Stimulated activated CD4-positive, alpha-beta T cell treated with anti-CD3 and anti-CD28 coated beads, Interleukin-12 subunit alpha, Interleukin-12 subunit beta, amount 100 ng/mL, for 4 hours (primary cell): ENCODE data around the gene PSMG4.
"Not testable (repeated sequence)": the region's sequence is repeated elsewhere in the genome, so short reads cannot be mapped to it uniquely, and the experiment has no call there.

Experiments used
- DNase-seq: peaks from one replicate; pipeline ENCODE4 v3.0.0-alpha.2; 2020

Gene PSMG4

DNA sequence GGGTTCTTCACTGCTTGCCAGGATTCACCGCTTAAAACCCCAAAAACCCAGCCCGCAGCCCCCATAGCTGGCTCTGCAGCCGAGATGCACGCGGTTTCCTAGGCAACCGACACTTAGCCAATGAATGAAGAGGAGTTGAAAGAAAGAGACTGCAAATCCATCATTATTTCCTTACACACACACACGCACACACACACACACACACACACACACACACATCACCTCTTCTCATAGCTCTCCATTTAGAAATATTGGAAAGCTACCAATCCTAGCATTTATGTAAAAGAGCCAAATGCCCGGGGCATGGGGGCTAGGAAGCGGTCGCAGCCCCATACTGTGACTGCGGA, 27.9 kb upstream of the PSMG4 start:
- DNase-seq: no peak

DNA sequence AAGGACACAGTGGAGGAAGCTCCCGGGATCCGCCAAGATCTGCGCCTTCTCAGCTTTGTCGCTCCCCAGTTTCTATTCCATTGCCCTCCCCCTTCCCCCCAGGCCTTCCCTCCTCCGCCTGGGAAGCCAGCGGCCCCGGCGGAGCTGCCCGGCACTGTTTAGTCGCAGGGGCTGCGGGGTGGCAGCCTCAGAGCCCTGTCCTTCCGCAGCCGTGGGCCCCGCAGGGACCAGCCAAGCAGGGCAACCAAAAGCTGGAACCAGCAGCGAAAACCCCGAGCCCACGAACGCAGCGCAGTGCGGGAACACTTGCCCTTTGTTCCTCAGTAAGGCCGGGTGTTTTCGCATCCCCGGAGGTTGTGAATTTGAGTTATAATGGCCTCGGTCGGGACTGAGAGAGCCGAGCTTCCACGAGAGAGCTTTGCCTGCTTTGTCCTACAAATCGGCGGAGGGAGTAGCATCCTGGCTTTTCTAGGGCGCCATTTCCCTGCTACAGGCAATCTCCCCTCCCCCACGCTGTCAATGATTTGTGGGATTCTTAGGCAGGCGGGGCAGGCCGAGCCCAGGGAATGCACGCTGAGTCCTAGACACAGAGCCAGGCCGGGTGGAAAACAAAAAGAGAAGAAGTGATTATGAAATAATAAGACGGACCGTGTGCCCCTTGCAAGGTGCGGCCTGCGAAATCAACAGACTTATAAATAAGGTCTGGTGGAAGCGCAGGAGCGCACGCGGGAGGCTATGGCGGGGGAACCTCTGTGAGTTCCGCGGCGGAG, 27.3 kb upstream of the PSMG4 start:
- DNase-seq: no peak

DNA sequence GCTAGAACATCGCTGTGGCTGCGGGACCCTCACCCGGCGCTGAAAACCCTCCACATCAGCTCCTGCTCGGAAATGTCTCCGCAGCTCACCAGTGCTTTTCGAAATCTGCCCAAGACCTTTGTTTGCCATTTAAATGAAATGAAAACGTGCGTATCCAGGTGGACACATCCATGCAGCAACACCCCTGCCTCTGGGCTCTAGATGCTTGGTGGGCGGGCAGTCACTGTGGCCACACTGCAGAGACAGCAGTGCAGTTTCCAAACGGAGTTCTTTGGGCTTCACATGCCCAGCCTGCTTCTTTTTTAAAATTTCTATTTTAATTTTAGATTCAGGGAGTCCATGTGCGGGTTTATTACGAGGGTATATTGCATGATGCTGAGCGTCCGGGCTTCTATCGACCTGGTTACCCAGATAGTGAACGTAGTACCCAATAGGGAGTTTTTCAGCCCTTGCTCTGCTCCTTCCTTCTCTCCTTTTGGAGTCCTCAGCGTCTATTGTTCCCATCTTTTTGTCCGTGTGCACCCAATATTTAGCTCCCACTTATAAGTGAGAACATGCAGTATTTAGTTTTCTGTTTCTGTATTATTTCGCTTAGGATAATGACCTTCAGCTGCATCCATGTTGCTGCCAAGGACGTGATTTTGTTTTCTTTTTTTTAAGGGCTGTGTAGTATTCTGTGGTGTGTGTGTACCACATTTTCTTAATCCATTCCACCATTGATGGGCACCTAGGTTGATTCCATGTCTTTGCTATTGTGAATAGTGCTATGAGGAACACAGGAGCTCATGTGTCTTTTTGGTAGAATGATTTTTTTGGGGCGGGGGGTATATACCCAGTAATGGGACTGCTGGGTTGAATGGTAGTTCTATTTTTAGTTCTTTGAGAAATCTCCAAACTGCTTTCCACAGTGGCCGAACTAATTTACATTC, 26.5 kb upstream of the PSMG4 start:
- no peak for DNase-seq

DNA sequence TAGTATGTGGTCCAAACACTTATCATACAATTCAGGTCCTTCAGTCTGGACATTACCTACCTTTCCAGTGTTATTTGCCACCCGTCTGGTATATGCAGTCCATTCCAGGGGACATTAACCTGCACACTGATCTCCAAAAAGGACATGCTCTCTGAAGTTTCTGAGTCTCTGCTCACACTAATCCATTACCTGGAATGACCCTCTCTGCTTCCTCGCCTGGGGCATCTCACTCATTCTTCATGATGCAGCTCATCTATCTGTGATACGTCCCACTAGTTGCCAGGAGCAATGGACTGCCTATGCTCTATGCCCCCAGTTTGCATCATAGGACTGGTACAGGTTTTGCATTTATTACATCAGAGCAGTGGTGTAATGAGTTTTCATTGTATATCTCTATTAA, 25.4 kb upstream of the PSMG4 start:
- no peak for DNase-seq

DNA sequence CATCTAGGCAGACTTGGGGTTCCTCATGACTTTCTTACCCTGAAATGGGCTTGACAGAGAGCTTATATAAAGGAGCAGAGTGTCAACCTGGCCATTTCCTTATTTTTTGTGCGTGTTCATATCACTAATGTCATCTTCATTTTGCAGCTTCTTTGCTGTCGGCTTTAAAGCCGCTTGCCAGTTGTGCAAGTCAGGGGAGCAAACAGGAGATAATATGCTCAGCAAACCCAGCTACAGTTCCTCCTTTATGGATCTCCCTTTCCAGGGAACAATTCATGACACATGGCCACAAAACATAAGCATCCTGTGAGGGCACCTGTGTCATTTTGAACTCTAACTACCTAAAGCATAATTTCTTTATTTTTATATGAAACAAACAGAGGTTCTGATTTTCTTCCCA, 24.8 kb upstream of the PSMG4 start:
- DNase-seq: no peak

DNA sequence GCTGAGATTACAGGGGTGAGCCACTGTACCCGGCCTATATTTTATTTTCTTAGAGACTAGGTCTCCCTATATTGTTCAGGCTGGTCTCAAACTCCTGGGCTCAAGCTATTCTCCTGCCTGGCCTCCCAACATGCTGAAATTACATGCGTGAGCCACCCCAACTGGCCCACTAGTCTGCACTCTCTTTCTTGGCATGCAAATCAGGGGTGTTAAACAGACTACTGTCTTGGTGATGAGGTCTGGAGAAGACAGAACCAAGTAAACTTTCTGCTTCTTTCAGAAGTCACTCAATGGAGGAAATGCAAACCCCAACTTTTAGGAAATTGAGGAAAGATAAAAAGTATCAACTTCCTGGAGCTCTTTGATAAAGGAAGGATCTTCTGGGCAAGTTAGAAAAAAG, 23.3 kb upstream of the PSMG4 start:
- DNase-seq: no peak

DNA sequence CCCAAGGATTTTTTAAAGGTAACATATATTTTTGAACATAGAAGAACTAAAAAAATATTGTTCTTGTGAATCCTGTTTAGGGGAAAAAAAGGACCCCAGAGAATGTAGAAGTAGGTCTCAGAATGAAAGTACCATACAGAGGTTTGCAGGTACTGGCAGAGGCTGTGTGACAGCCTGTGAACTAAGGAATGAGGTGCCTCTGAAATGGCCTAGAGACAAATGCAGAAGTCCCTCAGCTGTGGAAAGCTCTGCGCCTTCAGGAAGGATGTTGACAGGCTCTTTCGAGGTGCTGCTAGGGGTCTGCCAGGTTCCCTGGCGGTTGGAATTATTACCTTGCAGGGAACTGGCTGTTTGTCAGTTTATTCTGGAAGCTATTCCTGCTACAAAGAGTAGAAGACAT, 22.7 kb upstream of the PSMG4 start:
- DNase-seq: no peak

DNA sequence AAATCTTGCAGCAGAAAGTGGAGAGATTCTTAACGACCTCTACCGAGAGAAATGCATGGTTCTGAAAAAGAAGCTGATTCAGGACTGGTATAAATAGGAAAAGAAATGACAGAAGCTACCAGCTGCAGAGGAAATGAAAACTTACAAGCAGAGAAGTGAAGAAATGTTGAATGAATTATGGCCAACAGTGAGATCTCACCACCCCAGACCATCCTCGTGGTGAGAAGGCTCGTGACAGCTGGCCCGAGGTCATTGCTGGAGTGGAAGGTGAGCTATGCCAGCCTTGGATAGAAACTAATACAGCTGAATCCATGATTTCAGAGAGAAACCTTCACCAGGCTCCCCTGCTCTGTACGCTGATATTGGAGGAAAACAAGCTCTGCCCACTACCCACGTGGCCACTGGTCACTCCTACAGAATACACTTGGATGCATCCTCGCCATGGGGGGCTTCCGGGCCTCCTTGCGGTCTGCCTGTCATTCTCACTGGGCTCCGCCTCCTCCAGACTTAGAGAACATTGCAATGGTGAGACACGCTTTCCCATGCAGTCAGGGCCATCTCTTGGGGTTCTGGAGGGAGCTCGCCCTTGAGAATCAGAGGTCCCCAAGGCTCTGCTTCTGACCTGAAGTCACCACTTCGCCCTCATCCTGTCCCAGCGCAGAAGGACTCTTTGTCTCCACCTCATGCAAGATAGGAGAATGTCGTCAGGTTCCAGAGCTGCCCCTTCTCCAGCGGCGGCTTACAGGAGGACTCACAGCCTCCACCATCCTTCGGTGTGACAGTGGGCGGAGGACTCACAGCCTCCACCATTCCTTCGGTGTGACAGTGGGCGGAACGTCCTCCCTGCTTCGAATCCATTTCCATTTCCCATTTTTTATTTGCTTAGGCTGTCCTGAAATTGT, 20.7 kb upstream of the PSMG4 start:
- DNase-seq: no peak

DNA sequence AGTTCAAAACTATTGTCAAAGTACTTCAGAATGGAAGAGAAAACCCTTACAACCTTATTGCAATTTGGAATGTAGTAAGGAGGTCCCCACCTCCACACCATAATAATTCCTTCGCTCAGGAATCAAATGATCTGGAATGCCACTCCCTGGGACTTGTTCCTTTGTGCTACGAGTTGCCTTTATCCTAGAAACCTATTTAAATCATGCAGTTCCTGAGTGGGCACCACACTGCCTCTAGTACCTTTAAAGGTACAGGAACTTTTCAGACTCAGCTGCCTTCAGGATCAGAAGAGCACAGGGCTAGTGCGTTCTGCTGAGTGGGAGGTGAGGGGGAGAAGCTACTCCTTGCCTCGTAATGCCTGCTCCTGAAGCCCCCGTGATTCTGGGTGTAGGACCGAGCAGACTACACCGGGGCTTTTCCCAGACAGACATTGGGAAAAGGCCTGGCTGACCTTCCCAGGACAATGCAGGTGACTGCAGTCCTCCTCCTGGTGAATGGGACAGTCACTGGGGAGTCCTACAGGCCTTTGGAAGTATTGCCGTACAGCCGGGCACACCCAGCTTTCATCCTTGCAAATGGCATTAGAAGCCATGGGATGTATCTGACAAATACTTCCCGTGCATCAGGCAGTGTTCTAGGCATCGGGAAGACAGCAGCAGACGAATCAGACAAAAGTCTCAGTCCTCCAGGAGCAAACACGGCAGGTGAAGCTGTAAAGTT, 19.5 kb upstream of the PSMG4 start:
- DNase-seq: no peak

DNA sequence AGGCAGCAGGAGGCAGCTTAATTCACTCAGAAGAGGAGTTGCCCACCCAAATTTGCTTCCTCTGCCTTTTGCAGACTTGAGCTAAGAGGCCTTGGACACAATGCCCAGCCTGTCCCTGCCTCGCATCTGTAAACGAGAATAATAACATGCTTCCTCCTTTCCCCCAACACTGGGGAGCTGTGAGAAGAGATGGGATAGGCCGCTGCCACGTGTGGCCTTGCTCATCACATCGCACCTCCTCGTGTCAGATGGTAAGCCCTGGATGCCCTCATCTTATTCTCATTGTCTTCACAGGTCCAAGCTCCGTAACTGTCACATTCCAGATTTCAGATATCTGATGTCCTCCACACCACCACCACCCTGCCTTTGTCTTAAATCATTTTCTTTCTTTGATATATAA, 18.2 kb upstream of the PSMG4 start:
- DNase-seq: no peak

DNA sequence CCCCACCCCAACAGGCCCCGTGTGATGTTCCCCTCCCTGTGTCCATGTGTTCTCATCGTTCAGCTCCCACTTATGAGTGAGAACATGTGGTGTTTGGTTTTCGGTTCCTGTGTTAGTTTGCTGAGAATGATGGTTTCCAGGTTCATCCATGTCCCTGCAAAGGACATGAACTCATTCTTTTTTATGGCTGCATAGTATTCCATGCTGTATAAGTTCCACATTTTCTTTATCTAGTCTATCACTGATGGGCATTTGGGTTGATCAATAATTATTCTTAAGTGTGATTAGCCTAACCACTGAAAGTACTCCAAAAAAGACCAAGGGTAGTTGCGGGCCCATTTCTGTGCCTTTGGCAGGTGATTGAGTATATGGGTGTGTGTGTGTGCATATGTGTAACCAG, 17.0 kb upstream of the PSMG4 start:
- not testable (repeated sequence) for DNase-seq

DNA sequence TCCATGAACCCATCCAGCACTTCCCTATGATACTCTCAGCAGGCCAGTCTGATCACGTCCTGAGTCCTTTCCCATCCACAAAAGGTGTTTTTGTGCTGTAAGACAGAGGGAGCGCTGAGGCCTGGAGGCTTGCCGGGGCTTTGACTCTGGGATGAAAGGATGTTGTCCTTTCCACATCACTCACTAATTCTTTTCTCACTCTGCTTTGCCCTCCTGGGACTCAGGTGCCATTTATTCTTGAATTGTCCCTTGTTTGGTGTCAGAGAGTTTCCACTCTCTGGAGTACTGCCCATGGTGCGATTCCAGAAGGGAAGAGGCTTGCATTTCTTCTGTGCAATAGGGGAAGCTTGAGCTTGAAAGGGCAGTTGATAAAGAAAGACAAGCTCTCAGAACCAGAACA, 16.0 kb upstream of the PSMG4 start:
- DNase-seq: no peak

DNA sequence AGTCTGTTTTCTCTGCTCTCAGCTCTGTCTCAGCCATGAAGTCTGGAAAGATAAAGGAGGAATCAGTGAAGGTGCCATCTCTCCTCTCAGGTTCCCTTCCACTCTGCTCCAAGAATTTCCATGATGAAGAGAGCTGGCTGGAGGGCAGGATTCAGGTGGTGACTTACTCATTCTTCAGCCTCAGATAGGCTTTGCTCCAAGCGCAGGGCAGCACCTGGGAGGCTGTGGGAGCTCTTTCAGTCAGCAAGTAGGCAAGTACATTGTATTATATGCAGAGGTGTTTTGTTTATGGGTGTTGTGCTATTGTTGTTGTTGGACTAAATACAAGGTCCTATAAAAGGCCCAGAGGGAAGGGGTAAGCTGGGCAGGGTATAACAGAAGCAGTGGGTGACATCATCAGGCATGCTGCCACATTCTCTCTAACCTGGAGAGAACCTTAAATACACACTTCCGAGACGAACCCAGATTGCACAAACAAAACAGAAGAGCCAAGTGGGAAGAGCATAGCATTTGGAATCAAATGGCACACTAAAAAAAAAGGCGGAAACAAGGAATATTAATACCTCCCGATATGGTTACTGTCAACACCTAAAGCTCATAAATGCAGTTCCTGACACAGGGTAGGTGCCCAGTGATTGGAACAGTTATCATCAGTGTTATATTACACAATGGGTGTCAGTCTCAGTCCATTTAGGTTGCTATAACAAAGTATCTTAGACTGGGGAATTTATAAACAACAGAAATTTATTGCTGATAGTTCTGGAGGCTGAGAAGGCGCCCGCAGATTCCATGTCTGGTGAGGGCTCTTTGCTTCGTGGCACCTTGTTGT, 14.5 kb upstream of the PSMG4 start:
- DNase-seq: no peak

DNA sequence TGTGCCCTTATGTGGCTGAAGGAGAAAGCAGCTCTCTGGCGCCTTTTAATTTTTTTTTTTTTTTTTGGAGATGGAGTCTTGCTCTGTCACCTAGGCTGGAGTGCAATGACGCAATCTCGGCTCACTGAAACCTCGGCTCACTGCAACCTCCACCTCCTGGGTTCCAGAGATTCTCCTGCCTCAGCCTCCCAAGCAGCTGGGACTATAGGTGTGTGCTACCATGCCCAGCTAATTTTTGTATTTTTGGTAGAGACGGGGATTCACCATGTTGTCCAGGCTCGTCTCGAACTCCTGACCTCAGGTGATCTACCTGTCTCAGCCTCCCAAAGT, 13.9 kb upstream of the PSMG4 start:
- DNase-seq: not testable (repeated sequence)

DNA sequence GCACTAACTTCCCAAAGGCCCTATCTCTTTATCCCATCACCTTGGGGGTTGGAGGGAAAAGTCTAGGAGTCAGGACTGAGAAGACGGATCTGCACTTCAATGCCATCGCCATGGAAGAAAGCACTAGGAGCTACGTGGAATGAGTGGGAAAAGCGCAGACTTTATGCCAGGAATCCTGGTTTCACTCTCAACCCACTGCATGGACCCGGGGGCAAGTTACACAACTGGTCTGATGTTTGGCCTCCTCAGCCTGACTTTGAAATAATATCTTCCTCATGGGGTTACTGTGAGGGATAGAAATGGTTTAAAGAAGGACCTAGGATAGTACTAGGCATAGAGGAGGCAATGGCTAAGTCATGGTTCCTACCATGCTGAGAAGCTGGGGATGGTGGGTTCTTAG, 13.5 kb upstream of the PSMG4 start:
- DNase-seq: no peak

DNA sequence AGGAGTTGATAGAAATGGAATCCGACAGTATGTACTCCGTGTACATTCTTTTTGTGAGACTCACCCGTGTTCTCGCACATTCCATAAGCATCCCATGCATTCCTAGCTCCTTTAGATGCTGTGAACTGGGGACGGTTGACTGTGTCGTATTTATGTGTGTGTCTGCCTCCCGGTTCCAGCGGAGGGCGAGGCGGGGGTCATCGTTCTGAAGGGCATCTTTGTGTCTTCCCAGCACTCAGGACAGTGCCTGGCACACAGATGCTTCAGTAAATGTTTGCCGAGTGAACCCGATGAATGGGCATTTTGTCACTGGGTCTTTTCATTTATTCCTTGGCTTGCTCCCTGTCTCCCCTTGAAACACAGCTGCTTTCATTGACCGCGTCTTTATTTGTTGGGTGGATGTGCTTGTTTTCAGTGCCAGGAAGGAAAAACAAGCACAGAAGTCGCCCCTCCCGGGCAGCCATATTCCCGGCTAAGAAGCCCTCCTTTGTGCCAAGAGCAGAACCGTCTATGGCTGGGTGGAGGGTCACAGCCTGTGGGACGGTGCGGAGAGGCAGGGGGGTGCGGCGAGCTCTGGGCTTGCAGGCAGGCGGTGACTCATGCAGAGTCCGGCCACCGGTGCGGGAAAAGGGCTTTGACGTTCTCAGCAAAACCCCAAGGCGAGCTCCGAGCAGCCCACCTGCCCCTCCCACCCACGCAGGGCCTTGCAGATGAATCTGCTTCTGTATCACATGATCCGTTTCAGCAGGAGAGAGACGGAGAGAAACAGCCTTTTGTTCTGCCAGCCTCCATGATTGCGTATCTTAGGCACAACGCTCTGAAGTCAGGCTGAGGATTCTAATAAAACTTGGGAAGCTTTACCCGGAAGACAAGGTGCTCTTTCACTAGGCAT, 11.2 kb upstream of the PSMG4 start:
- DNase-seq: no peak

DNA sequence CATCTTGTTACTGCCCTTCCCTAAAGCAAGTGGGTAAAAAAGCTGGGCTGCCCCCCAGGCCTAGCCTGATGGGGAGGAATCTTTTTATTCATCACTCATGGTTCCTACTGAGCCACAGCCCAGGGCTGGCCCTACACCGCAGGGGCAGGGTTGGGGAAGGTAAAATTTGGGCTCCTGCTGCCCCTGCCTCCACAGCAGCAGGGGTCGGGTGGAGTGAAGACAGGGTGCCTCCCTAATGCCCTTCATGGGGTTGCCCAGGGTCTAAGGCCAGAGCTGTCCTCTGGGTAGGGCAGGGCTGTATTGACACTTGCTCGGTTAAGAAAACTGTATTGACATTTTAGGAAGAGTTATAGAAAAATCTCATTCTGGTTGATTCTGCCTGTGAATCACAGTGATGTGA, 8.9 kb upstream of the PSMG4 start:
- DNase-seq: no peak

DNA sequence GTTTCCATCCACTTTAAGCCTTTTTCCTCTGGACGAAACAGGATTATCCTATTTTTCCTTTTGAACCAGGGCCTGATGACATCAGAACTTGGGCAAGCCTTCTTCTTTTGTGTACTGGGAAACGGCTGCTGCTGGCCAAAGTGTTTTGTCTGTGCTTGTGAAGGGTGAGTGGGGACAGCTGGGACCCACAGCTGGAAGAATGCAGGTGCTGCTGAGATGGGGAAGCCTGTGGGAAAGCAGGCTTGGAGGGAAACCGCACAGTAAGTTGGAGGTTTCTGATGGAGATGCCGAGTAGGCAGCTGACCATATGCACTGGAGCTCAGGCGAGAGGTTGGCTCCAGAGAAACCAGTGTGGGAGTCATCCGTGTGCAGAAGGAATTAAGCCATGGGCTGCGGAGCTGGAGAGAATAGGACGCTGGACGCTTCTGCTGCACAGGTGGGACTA, 8.5 kb upstream of the PSMG4 start:
- no peak for DNase-seq

DNA sequence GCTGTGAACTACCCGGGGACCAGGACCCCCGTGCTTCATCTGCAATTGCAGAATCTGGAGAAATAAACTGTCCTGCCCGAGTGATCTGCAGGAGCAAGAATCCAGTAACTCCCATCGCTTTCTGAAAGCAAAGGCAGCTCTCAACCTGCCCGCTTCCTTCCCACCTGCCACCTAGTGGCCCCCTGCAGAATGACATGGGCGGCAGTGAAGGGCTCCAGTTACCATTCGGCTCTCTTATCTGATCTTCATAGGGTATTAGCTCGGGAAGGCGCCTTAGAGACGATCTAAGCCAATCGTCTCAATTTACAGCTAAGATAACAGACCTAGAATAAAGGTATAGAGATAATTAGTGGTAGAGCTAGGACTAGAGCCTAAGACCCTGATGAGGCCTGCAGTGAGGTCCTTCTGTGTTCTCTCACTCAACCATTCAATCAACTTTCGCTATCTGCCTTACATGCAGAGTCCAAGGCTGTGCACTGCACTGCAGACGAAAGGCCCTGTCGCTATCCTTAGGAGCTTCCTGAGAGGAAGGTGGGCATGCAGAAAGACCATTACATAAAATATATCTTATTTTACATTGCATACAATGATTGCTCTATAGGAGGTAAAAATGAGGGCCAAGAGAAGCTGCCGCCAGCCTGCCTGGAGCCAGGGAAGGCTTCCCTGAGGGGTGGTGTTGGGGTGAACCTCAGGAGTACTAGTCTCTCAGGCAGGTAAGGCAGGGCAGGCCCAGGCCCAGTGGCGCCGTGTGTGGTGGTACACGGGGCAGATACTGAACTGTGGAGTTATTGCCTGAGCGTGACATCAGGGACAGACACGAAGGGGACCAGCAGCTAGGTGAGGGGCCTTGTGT, 7.1 kb upstream of the PSMG4 start:
- DNase-seq: peak; percentile 77

DNA sequence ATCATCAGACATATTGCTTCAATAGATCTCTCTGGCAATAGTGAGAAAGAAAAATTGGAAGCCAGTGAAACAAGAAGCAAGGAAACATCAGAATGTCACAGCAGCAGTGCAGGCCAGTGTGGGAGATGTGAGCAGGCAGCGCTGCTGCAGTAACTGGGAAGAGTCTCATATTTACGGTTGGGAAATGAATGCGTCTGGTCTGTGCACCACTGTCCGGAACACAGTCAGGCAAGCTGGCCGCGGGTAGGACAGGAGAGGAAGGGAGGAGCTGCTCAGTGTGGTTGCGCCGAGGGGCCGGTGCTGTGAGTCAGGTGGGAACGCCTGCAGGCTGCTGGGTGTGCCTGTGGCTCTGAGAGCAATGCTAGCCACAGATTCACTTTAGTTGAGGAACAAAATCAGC, 6.4 kb upstream of the PSMG4 start:
- DNase-seq: no peak
